GM19438 (cell line): ENCODE measurements around the gene ERI3.

ENCODE experiments used
- ATAC-seq: cut with Tn5 transposase; IDR thresholded peaks from one replicate; pipeline ENCODE4 v1.9.1; 2021; ENCODE audit warnings: low read depth; ENCODE audit not compliant: unreplicated experiment

ERI3 gene

GRCh38 chr1:44354840-44355581 lies at the start of gene ERI3:
ERI3 (minus strand) TSS chr1:44355257; CDS start chr1:44355026, 231 bp downstream.
- ATAC-seq, result peak; percentile 98

GRCh38 chr1:44401256-44402228 lies 46.5 kb upstream of the ERI3 start:
- ATAC-seq, result no peak

- no peak for ATAC-seq
Measured at GRCh38 chr1:44390277-44390676, 35.2 kb upstream of the ERI3 start.

GRCh38 chr1:44389437-44389836 lies 34.4 kb upstream of the ERI3 start:
- ATAC-seq, result no peak

GRCh38 chr1:44388551-44388950 lies 33.5 kb upstream of the ERI3 start:
- no peak for ATAC-seq

- no peak for ATAC-seq
Measured at GRCh38 chr1:44380666-44381177, 25.7 kb upstream of the ERI3 start.

- no peak for ATAC-seq
Measured at GRCh38 chr1:44377925-44378784, 23.1 kb upstream of the ERI3 start.

- no peak for ATAC-seq
Measured at GRCh38 chr1:44375547-44375946, 20.5 kb upstream of the ERI3 start.

- no peak for ATAC-seq
Measured at GRCh38 chr1:44371206-44371605, 16.1 kb upstream of the ERI3 start.

- no peak for ATAC-seq
Measured at GRCh38 chr1:44368471-44369151, 13.6 kb upstream of the ERI3 start.

- no peak for ATAC-seq
Measured at GRCh38 chr1:44367944-44368343, 12.9 kb upstream of the ERI3 start.

GRCh38 chr1:44366371-44366975 lies 11.4 kb upstream of the ERI3 start:
- ATAC-seq, result no peak

- ATAC-seq, result no peak
Measured at GRCh38 chr1:44361478-44361877, 6.4 kb upstream of the ERI3 start.

GRCh38 chr1:44359234-44359935 lies 4.3 kb upstream of the ERI3 start:
- no peak for ATAC-seq

GRCh38 chr1:44357710-44358109 lies 2.7 kb upstream of the ERI3 start:
- ATAC-seq, result no peak

GRCh38 chr1:44355582-44356305 lies 687 bp upstream of the ERI3 start:
- no peak for ATAC-seq

- ATAC-seq, result no peak
Measured at GRCh38 chr1:44354268-44354839, 703 bp downstream of the ERI3 start.

GRCh38 chr1:44353604-44354003 lies 1.5 kb downstream of the ERI3 start:
- no peak for ATAC-seq
